K562 (cell line): ENCODE measurements around the gene SPX. TPM values are rescaled to one million over a fixed set of nuclear protein-coding genes. Genes with fewer than 3 reads are reported as not detected.

Experiments used
- ATAC-seq: fragments of 200-7000 bp; cut with Tn5 transposase; 3 replicates; pipeline ENCODE4 v1.9.1; 2020; ENCODE audit warnings: moderate library complexity
- BruUV-seq: library from RNA; stranded (reverse); fragments of 400-500 nt; replicated peaks from 2 replicates; lab custom pipeline; 2021; lab: Mats Ljungman, UMichigan
- CTCF ChIA-PET: fragments of 300-600 bp; formaldehyde crosslinking; extraction: SDS; loops from one replicate; lab custom pipeline; 2021; ENCODE audit warnings: low intra/inter-chr PET ratio; lab: Yijun Ruan, JAX
- POLR2A ChIA-PET: fragments of 300-600, 350-650 bp; sonication (Branson Sonifier 250); formaldehyde crosslinking; extraction: SDS; loops from one replicate; lab custom pipeline; 2021; ENCODE audit warnings: antibody characterized with exemption, inconsistent platforms; lab: Yijun Ruan, JAX
- DNase-seq, 4 experiments: peaks; one replicate each; pipeline versions ENCODE4 v3.0.0 to v3.0.0-alpha.2; 2011 to 2018; ENCODE audit warnings: low spot score in 3 of 4, mixed read lengths in 3 of 4; ENCODE audit errors: extremely low read depth in 1 of 4
- FAIRE-seq: peaks from 2 replicates; lab custom pipeline; 2011; peaks lifted over from hg19 to GRCh38; lab: Jason Lieb, UNC
- H2AFZ ChIP-seq: 2 replicates; pipeline ENCODE4 v1.6.0; 2011; ENCODE audit warnings: low read depth, low read length, control low read depth, inconsistent platforms
- H3K27ac ChIP-seq: fragments of 200-600 bp; 3 replicates; pipeline ENCODE4 v1.8.0; 2011; ENCODE audit warnings: low read depth, mild to moderate bottlenecking, control low read depth, inconsistent platforms, low read length, moderate library complexity, mixed read lengths; ENCODE audit errors: extremely low read depth
- H3K27me3 ChIP-seq, 2 experiments: fragments of 300-600 bp in 1 of 2; 2 replicates in 1 of 2; 3 replicates in 1 of 2; pipeline versions ENCODE4 v1.6.0 to v1.8.0; 2011; ENCODE audit warnings: inconsistent platforms in 2 of 2, low read length in 2 of 2, mild to moderate bottlenecking in 1 of 2, mixed read lengths in 1 of 2, moderate library complexity in 1 of 2; ENCODE audit not compliant: control insufficient read depth in 2 of 2, insufficient read depth in 2 of 2
- H3K36me3 ChIP-seq: fragments of 300-600 bp; 3 replicates; pipeline ENCODE4 v1.8.0; 2011; ENCODE audit warnings: mild to moderate bottlenecking, low read length, inconsistent platforms; ENCODE audit not compliant: control insufficient read depth, insufficient read depth
- H3K4me1 ChIP-seq, 2 experiments: fragments of 200-600 bp in 1 of 2; replicated peaks in 1 of 2; 2 replicates in 1 of 2; 3 replicates in 1 of 2; pipeline versions ENCODE4 v1.5.1 to v1.8.0; 2011; ENCODE audit warnings: inconsistent platforms in 2 of 2, low read length in 2 of 2, mild to moderate bottlenecking in 1 of 2, mixed read lengths in 1 of 2, moderate library complexity in 1 of 2; ENCODE audit not compliant: control insufficient read depth in 2 of 2, insufficient read depth in 2 of 2
- H3K4me2 ChIP-seq: 2 replicates; pipeline ENCODE4 v1.6.1; 2011; ENCODE audit warnings: low read length, control low read depth, inconsistent platforms, mixed read lengths; ENCODE audit not compliant: insufficient read depth
- H3K4me3 ChIP-seq: fragments of 200-600 bp; sonication (generic), shearing (Covaris generic); 2 replicates; pipeline ENCODE4 v1.5.1; 2016; ENCODE audit warnings: control low read depth, inconsistent platforms
- H3K79me2 ChIP-seq: fragments of 200-600 bp; 3 replicates; pipeline ENCODE4 v1.8.0; 2011; ENCODE audit warnings: low read length, inconsistent platforms; ENCODE audit not compliant: control insufficient read depth, insufficient read depth
- H3K9ac ChIP-seq, 2 experiments: 2 replicates each; pipeline versions ENCODE4 v1.6.0 to v1.6.1; 2011; ENCODE audit warnings: low read depth in 2 of 2, low read length in 2 of 2, control low read depth in 1 of 2, inconsistent platforms in 1 of 2, mild to moderate bottlenecking in 1 of 2, mixed read lengths in 1 of 2; ENCODE audit not compliant: insufficient read depth in 1 of 2
- H3K9me1 ChIP-seq: one replicate; pipeline ENCODE4 v1.6.0; 2011; ENCODE audit warnings: inconsistent platforms, mild to moderate bottlenecking, low read length, moderate library complexity; ENCODE audit not compliant: control insufficient read depth, insufficient read depth
- H3K9me3 ChIP-seq: replicated peaks from 2 replicates; pipeline ENCODE4 v1.5.1; 2011; ENCODE audit warnings: low read depth, low read length, inconsistent platforms; ENCODE audit not compliant: control insufficient read depth, insufficient read depth
- H4K20me1 ChIP-seq: replicated peaks from 2 replicates; pipeline ENCODE4 v1.6.1; 2011; ENCODE audit warnings: low read length, inconsistent platforms, mixed read lengths; ENCODE audit not compliant: control insufficient read depth, insufficient read depth
- FUS ChIP-seq: fragments of 200-400 bp; formaldehyde crosslinking; optimal IDR thresholded peaks from 2 replicates; pipeline ENCODE3; 2017; ENCODE audit warnings: low read depth, low read length
- GABPB2 ChIP-seq: fragments of 250-450 bp; sonication (Bioruptor Pico); conservative IDR thresholded peaks from 2 replicates; pipeline ENCODE4 v1.5.1; 2021; ENCODE audit warnings: mild to moderate bottlenecking
- GATAD2B ChIP-seq: fragments of 450-650 bp; IDR thresholded peaks from 2 replicates; pipeline ENCODE4 v1.6.1; 2017; ENCODE audit warnings: mild to moderate bottlenecking, borderline replicate concordance
- KAT7 ChIP-seq: sonication (generic); formaldehyde crosslinking; IDR thresholded peaks from 2 replicates; pipeline ENCODE4 v1.8.0; 2022; ENCODE audit warnings: missing genetic modification reagents, mild to moderate bottlenecking, borderline replicate concordance
- LEF1 ChIP-seq: fragments of 450-650 bp; IDR thresholded peaks from 2 replicates; pipeline ENCODE4 v1.6.1; 2016; ENCODE audit warnings: mild to moderate bottlenecking
- OTX1 ChIP-seq: fragments of 450-650 bp; formaldehyde crosslinking; IDR thresholded peaks from 2 replicates; pipeline ENCODE4 v1.4.0; 2022; ENCODE audit warnings: mild to moderate bottlenecking
- ZNF436 ChIP-seq: fragments of 250-450, 450-650 bp; sonication (Bioruptor Pico); formaldehyde crosslinking; IDR thresholded peaks from 2 replicates; pipeline ENCODE4 v1.7.0; 2020; ENCODE audit warnings: mild to moderate bottlenecking
- in situ Hi-C: fragments of 300-500 bp; cut with MboI; formaldehyde crosslinking; loops from 4 replicates; pipeline ENCODE4 v1.15.0; 2018; ENCODE audit warnings: inconsistent platforms, mixed read lengths
- intact Hi-C: fragments of 100-400 bp; cut with micrococcal nuclease; formaldehyde crosslinking; loops from 2 replicates; pipeline ENCODE4 v1.14.2; 2022
- polyA plus RNA-seq, 8 experiments: library from polyadenylated mRNA; depleted of rRNA in 4 of 8; stranded (reverse) in 5 of 8; unstranded in 3 of 8; fragments of >200 nt; fragmentation: Nextera tagmentation in 2 of 8; fragmentation: Illumina TruSeq in 1 of 8; extraction: Ambion mirVana in 2 of 8; extraction: Trizol in 1 of 8; gene quantifications; 2 replicates each; pipeline versions ENCODE4 v1.2.1 to v1.2.3, GENCODE V29; 2011 to 2014; ENCODE audit warnings: inconsistent platforms in 1 of 8, missing spikeins in 1 of 8
- total RNA-seq, 7 experiments: library from RNA; depleted of rRNA in 6 of 7; stranded (reverse); fragments of >200 nt in 6 of 7; fragmentation: Illumina TruSeq in 2 of 7; extraction: Trizol in 2 of 7; gene quantifications; 2 replicates each; pipeline versions ENCODE4 v1.2.1 to v1.2.3, GENCODE V29; 2011 to 2021; ENCODE audit warnings: low replicate concordance in 1 of 7
- TF ChIP-seq, protein P1 (sequence below): fragments of 250-450 bp; sonication (Bioruptor Pico); IDR thresholded peaks from 2 replicates; pipeline ENCODE4 v1.5.0; 2022; ENCODE audit warnings: mild to moderate bottlenecking
- TF ChIP-seq, protein P2 (sequence below): fragments of 250-450 bp; sonication (Bioruptor Pico); IDR thresholded peaks from 2 replicates; pipeline ENCODE4 v1.8.0; 2021; ENCODE audit warnings: moderate library complexity, mild to moderate bottlenecking, inconsistent platforms
- TF ChIP-seq, protein P3 (sequence below), 2 experiments: fragments of 250-450 bp in 1 of 2; fragments of 450-650 bp in 1 of 2; sonication (Bioruptor Pico) in 1 of 2; IDR thresholded peaks; 2 replicates each; pipeline versions ENCODE4 v1.6.1 to v1.8.0; 2016 to 2021; ENCODE audit warnings: mild to moderate bottlenecking in 2 of 2, moderate library complexity in 2 of 2, missing compliant biosample characterization in 1 of 2, missing genetic modification characterization in 1 of 2
- TF ChIP-seq, protein P4 (sequence below): fragments of 450-650 bp; IDR thresholded peaks from 2 replicates; pipeline ENCODE4 v1.6.1; 2016; ENCODE audit warnings: antibody characterized with exemption

SPX gene
- total and polyA plus RNA-seq, 9 of the 15 experiments (the other 6 are each of a cell fraction or from before 2014, with no cell fraction given), result 0.06 to 0.40 (median 0.14) TPM

DNA sequence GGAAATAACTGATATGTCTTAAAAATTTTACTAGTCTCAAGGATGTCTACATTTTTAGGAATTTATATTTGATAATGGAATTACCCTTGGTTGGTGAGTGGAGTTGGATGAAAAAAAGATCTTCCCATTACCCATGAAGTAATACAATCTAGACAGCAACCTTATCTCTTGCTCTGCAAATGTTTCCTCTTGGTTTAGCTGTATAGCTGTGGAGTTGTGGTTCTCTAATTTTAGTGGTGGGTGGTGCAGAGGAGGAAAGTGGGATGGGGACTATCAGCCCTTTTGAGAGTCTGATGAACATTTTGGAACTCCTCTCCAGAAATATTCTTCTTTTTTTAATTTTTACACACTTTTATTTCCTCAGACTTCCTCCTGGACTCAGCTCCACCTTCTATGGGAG lies 17.1 kb downstream of the SPX start:
- POLR2A ChIA-PET, result no interaction called here
- H3K27me3 ChIP-seq, result peaks cover 0 to 4% of the 10 kb centered on the region in 2 experiments; a peak in 2 of 5 replicates
- intact Hi-C loops (no loop called here), in situ Hi-C loops (no loop called here)
- H3K4me2 ChIP-seq, result no peak overlapping the region
- H4K20me1 ChIP-seq, result no peaks in the 10 kb centered on the region
- H3K79me2 ChIP-seq, result no peaks in the 10 kb centered on the region
- H3K9ac ChIP-seq, result no peak overlapping the region
- no peak for DNase-seq
- H2AFZ ChIP-seq, result no peak overlapping the region
- H3K9me1 ChIP-seq, result no peaks in the 10 kb centered on the region
- TF ChIP-seq KAT7 (CRISPR knock-in tag) (no peak), OTX1 (CRISPR knock-in tag) (no peak), FUS (no peak), LEF1 (no peak), GABPB2 (CRISPR knock-in tag) (no peak), ZNF436 (CRISPR knock-in tag) (no peak), GATAD2B (no peak)
- TF ChIP-seq, protein P1, sequence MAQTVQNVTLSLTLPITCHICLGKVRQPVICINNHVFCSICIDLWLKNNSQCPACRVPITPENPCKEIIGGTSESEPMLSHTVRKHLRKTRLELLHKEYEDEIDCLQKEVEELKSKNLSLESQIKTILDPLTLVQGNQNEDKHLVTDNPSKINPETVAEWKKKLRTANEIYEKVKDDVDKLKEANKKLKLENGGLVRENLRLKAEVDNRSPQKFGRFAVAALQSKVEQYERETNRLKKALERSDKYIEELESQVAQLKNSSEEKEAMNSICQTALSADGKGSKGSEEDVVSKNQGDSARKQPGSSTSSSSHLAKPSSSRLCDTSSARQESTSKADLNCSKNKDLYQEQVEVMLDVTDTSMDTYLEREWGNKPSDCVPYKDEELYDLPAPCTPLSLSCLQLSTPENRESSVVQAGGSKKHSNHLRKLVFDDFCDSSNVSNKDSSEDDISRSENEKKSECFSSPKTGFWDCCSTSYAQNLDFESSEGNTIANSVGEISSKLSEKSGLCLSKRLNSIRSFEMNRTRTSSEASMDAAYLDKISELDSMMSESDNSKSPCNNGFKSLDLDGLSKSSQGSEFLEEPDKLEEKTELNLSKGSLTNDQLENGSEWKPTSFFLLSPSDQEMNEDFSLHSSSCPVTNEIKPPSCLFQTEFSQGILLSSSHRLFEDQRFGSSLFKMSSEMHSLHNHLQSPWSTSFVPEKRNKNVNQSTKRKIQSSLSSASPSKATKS (CRISPR knock-in tag), result no peak
- TF ChIP-seq, protein P2, sequence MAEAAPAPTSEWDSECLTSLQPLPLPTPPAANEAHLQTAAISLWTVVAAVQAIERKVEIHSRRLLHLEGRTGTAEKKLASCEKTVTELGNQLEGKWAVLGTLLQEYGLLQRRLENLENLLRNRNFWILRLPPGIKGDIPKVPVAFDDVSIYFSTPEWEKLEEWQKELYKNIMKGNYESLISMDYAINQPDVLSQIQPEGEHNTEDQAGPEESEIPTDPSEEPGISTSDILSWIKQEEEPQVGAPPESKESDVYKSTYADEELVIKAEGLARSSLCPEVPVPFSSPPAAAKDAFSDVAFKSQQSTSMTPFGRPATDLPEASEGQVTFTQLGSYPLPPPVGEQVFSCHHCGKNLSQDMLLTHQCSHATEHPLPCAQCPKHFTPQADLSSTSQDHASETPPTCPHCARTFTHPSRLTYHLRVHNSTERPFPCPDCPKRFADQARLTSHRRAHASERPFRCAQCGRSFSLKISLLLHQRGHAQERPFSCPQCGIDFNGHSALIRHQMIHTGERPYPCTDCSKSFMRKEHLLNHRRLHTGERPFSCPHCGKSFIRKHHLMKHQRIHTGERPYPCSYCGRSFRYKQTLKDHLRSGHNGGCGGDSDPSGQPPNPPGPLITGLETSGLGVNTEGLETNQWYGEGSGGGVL, result no peak
- TF ChIP-seq, protein P3, sequence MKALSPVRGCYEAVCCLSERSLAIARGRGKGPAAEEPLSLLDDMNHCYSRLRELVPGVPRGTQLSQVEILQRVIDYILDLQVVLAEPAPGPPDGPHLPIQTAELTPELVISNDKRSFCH (CRISPR knock-in tag; IDR thresholded peaks at IDR 0.05), result no peak
- TF ChIP-seq, protein P3 (tag; IDR thresholded peaks at IDR 0.05), result no peak
- TF ChIP-seq, protein P4, sequence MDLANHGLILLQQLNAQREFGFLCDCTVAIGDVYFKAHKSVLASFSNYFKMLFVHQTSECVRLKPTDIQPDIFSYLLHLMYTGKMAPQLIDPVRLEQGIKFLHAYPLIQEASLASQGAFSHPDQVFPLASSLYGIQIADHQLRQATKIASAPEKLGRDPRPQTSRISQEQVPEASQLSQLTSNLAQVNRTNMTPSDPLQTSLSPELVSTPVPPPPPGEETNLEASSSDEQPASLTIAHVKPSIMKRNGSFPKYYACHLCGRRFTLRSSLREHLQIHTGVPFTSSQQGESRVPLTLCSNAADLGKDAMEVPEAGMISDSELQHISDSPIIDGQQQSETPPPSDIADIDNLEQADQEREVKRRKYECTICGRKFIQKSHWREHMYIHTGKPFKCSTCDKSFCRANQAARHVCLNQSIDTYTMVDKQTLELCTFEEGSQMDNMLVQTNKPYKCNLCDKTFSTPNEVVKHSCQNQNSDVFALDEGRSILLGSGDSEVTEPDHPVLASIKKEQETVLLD, result no peak
- no peak for ATAC-seq
- no TSS peak for BruUV-seq
- no peak overlapping the region for H3K27ac ChIP-seq
- H3K4me1 ChIP-seq, result no peaks in the 10 kb centered on the region
- CTCF ChIA-PET, result no interaction called here
- H3K4me3 ChIP-seq, result no peak overlapping the region
- no peaks in the 10 kb centered on the region for H3K36me3 ChIP-seq
- H3K9me3 ChIP-seq, result no peaks in the 10 kb centered on the region
- FAIRE-seq, result no peak
